ENCODE measurements around the gene HDGFL2.

The HDGFL2 gene

GRCh38 chr19:4529924-4530522 lies 57.9 kb downstream of the HDGFL2 start:
- Histone ChIP-seq H3K4me3 (ENCODE audit: extremely low read depth, insufficient read depth, low read length, poor library complexity, severe bottlenecking) (no peak overlapping the region), H3K4me1 (ENCODE audit: control insufficient read depth, insufficient read depth, low read length, poor library complexity, severe bottlenecking) (no peaks in the 10 kb centered on the region), H3K27ac (ENCODE audit: low read depth, low read length, severe bottlenecking) (no peak overlapping the region), H3K9me3 (ENCODE audit: control insufficient read depth, low read length) (no peaks in the 10 kb centered on the region), H3K36me3 (ENCODE audit: control insufficient read depth, insufficient read depth, low read length) (no peaks in the 10 kb centered on the region)
- WGBS, 2 experiments (ENCODE audit: insufficient coverage in 2 of 2), result 82 to 87% methylated on average over 8 to 14 of the region's 14 CpGs

- 79 to 87% methylated on average over 16 to 26 of the region's 28 CpGs for WGBS, 2 experiments (ENCODE audit: insufficient coverage in 2 of 2)
- H3K27ac ChIP-seq (ENCODE audit: low read depth, low read length, severe bottlenecking), result no peak overlapping the region
- no peaks in the 10 kb centered on the region for H3K4me1 ChIP-seq (ENCODE audit: control insufficient read depth, insufficient read depth, low read length, poor library complexity, severe bottlenecking)
- H3K4me3 ChIP-seq (ENCODE audit: extremely low read depth, insufficient read depth, low read length, poor library complexity, severe bottlenecking), result no peak overlapping the region
- H3K9me3 ChIP-seq (ENCODE audit: control insufficient read depth, low read length), result no peaks in the 10 kb centered on the region
- H3K36me3 ChIP-seq (ENCODE audit: control insufficient read depth, insufficient read depth, low read length), result no peaks in the 10 kb centered on the region
These were observed 59.6 kb downstream of the HDGFL2 start for GRCh38 chr19:4531562-4532165.

- Histone ChIP-seq H3K9me3 (ENCODE audit: control insufficient read depth, low read length) (no peaks in the 10 kb centered on the region), H3K4me3 (ENCODE audit: extremely low read depth, insufficient read depth, low read length, poor library complexity, severe bottlenecking) (no peak overlapping the region), H3K4me1 (ENCODE audit: control insufficient read depth, insufficient read depth, low read length, poor library complexity, severe bottlenecking) (no peaks in the 10 kb centered on the region), H3K27ac (ENCODE audit: low read depth, low read length, severe bottlenecking) (no peak overlapping the region), H3K36me3 (ENCODE audit: control insufficient read depth, insufficient read depth, low read length) (no peaks in the 10 kb centered on the region)
- WGBS, 2 experiments (ENCODE audit: insufficient coverage in 2 of 2), result 83 to 90% methylated on average over 9 of the region's 9 CpGs
These were observed 61.2 kb downstream of the HDGFL2 start for GRCh38 chr19:4533334-4533733.

DNA sequence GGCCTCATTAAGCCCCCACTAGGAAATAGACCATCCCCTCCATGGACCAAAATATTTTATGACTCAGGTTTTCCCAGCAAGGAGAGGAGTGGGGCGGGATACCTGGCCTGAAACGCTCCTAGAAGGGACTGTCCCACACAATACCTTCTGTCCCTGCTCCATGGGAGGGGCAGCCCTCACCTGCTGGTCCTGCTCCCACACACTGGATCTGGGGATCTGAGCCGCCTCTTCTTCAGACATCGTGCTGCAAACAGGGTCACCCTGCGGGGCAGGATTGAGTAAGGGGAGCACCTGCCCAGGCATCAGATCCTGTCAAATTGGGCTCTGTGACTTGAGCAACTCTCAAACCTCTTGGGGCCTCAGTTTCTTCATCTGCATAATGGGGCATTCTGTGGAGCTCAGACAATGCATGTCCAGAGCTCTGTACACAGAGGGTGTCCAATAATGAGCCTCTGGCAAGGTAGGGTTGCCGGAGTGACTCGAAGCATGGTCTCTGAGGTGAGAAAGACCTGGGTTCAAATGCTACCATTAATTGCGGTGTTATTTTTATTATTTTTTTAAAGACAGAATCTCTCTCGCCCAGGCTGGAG lies 61.8 kb downstream of the HDGFL2 start:
- 82 to 90% methylated on average over 6 to 8 of the region's 9 CpGs for WGBS, 2 experiments (ENCODE audit: insufficient coverage in 2 of 2)

GRCh38 chr19:4534836-4535658 lies 63.0 kb downstream of the HDGFL2 start, which contains the start of gene PLIN5:
TSS of gene PLIN5 (minus strand) at chr19:4535224. CDS start at chr19:4534074, 1,150 bp downstream.
- no peak within 1 kb of the TSS for H3K27ac ChIP-seq (ENCODE audit: low read depth, low read length, severe bottlenecking)
- H3K9me3 ChIP-seq (ENCODE audit: control insufficient read depth, low read length), result no peaks in the 10 kb centered on the region
- H3K4me3 ChIP-seq (ENCODE audit: extremely low read depth, insufficient read depth, low read length, poor library complexity, severe bottlenecking), result peak within 1 kb of the TSS; percentile 11
- 5 to 14% methylated on average over 40 to 44 of the region's 49 CpGs for WGBS, 2 experiments (ENCODE audit: insufficient coverage in 2 of 2)
- H3K36me3 ChIP-seq (ENCODE audit: control insufficient read depth, insufficient read depth, low read length), result no peaks in the 10 kb centered on the region
- no peaks in the 10 kb centered on the region for H3K4me1 ChIP-seq (ENCODE audit: control insufficient read depth, insufficient read depth, low read length, poor library complexity, severe bottlenecking)

More for the DNA sequence above, 61.8 kb downstream of the HDGFL2 start:
- no peak overlapping the region for H3K27ac ChIP-seq (ENCODE audit: low read depth, low read length, severe bottlenecking)
- no peaks in the 10 kb centered on the region for H3K9me3 ChIP-seq (ENCODE audit: control insufficient read depth, low read length)
- no peaks in the 10 kb centered on the region for H3K4me1 ChIP-seq (ENCODE audit: control insufficient read depth, insufficient read depth, low read length, poor library complexity, severe bottlenecking)
- no peak overlapping the region for H3K4me3 ChIP-seq (ENCODE audit: extremely low read depth, insufficient read depth, low read length, poor library complexity, severe bottlenecking)
- H3K36me3 ChIP-seq (ENCODE audit: control insufficient read depth, insufficient read depth, low read length), result no peaks in the 10 kb centered on the region

DNA sequence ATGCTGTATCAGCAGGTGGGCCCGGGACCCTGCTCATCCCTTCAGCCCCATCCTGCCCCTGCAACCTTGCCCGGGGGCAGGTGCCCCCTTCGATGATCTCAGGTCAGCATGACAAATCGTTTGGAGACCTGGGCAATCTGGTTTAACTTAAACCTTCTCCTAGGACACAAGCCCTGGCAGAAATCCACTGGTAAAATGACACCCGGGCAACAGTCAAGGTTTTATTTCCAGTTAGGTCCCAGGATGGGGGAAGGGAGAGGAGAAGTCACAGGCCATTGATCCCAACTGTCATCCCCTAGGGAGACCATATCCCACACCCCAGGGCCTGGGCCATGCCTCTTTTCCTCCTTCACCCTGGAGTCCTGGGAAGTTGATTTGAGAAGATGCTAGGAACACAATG lies 64.7 kb downstream of the HDGFL2 start:
- H3K4me3 ChIP-seq (ENCODE audit: extremely low read depth, insufficient read depth, low read length, poor library complexity, severe bottlenecking), result no peak overlapping the region
- WGBS, 2 experiments (ENCODE audit: insufficient coverage in 2 of 2), result 89 to 93% methylated on average over 3 to 4 of the region's 5 CpGs
- H3K9me3 ChIP-seq (ENCODE audit: control insufficient read depth, low read length), result peaks cover 5% of the 10 kb centered on the region

GRCh38 chr19:4537953-4538600 lies 66.0 kb downstream of the HDGFL2 start:
- no peaks in the 10 kb centered on the region for H3K4me1 ChIP-seq (ENCODE audit: control insufficient read depth, insufficient read depth, low read length, poor library complexity, severe bottlenecking)
- 83 to 88% methylated on average over 25 to 27 of the region's 27 CpGs for WGBS, 2 experiments (ENCODE audit: insufficient coverage in 2 of 2)
- H3K36me3 ChIP-seq (ENCODE audit: control insufficient read depth, insufficient read depth, low read length), result no peaks in the 10 kb centered on the region
- peaks cover 5% of the 10 kb centered on the region for H3K9me3 ChIP-seq (ENCODE audit: control insufficient read depth, low read length)
- H3K4me3 ChIP-seq (ENCODE audit: extremely low read depth, insufficient read depth, low read length, poor library complexity, severe bottlenecking), result no peak overlapping the region
- H3K27ac ChIP-seq (ENCODE audit: low read depth, low read length, severe bottlenecking), result no peak overlapping the region

More for the DNA sequence above, 64.7 kb downstream of the HDGFL2 start:
- Histone ChIP-seq H3K36me3 (ENCODE audit: control insufficient read depth, insufficient read depth, low read length) (no peaks in the 10 kb centered on the region), H3K4me1 (ENCODE audit: control insufficient read depth, insufficient read depth, low read length, poor library complexity, severe bottlenecking) (no peaks in the 10 kb centered on the region), H3K27ac (ENCODE audit: low read depth, low read length, severe bottlenecking) (no peak overlapping the region)

- 99% methylated on average over 11 to 13 of the region's 13 CpGs for WGBS, 2 experiments (ENCODE audit: insufficient coverage in 2 of 2)
- H3K36me3 ChIP-seq (ENCODE audit: control insufficient read depth, insufficient read depth, low read length), result no peaks in the 10 kb centered on the region
- H3K27ac ChIP-seq (ENCODE audit: low read depth, low read length, severe bottlenecking), result no peak overlapping the region
- no peak overlapping the region for H3K4me3 ChIP-seq (ENCODE audit: extremely low read depth, insufficient read depth, low read length, poor library complexity, severe bottlenecking)
- peaks cover 5% of the 10 kb centered on the region for H3K9me3 ChIP-seq (ENCODE audit: control insufficient read depth, low read length)
- H3K4me1 ChIP-seq (ENCODE audit: control insufficient read depth, insufficient read depth, low read length, poor library complexity, severe bottlenecking), result no peaks in the 10 kb centered on the region
These were observed 66.5 kb downstream of the HDGFL2 start for GRCh38 chr19:4538601-4538954.

- 85 to 88% methylated on average over 2 to 3 of the region's 3 CpGs for WGBS, 2 experiments (ENCODE audit: insufficient coverage in 2 of 2)
- Histone ChIP-seq H3K9me3 (ENCODE audit: control insufficient read depth, low read length) (peaks cover 5% of the 10 kb centered on the region), H3K4me1 (ENCODE audit: control insufficient read depth, insufficient read depth, low read length, poor library complexity, severe bottlenecking) (no peaks in the 10 kb centered on the region), H3K27ac (ENCODE audit: low read depth, low read length, severe bottlenecking) (no peak overlapping the region), H3K36me3 (ENCODE audit: control insufficient read depth, insufficient read depth, low read length) (no peaks in the 10 kb centered on the region), H3K4me3 (ENCODE audit: extremely low read depth, insufficient read depth, low read length, poor library complexity, severe bottlenecking) (no peak overlapping the region)
These were observed 67.1 kb downstream of the HDGFL2 start for GRCh38 chr19:4539169-4539692.
